ENCODE results near the gene NTRK1.

GRCh38 chr1:156929596-156930238 is 69.1 kb downstream of the NTRK1 start:
- no peak for TF ChIP-seq CTCF (IDR thresholded peaks at IDR 0.05)
- no peak for TF ChIP-seq POLR2AphosphoS5 (IDR thresholded peaks at IDR 0.05)
- no peak for TF ChIP-seq POLR2A (IDR thresholded peaks at IDR 0.05)

All from breast epithelium (tissue), 3 donors.